HG02884 (cell line): ENCODE data around the gene BMP2.

Experiments
- ATAC-seq: cut with Tn5 transposase; IDR thresholded peaks from one replicate; pipeline ENCODE4 v1.9.1; 2021; ENCODE audit warnings: mild to moderate bottlenecking, moderate library complexity; ENCODE audit not compliant: unreplicated experiment

BMP2 gene

DNA sequence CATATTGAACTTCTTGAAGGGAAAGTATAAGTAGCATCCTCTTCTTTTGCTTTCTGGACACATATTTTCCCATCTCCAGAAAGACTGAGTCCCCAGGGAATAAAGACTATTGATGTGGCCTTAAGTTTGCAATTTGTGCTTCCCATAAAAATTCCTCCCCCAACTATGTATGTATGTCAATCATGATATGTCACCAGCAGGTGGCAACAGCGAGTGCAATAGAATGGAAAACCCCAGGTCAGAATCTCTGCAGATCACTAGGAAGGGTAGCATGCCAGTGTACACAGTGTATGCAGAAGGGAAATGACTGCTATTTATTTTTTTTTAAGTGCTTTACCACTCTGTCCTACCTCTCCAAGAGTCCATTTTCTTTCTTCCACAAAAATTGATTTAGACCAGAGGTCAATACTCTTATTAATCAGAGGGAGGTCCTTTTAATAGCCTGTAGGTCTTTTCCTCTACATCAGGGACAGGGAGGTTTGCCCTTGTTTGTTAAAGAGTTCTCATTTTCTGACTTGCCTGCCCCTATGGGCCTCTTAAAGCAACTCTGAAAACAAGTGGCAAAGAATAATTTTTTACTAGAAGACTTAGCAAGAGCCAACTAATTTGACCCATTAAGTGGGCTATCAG is 61.4 kb downstream of the BMP2 start:
- peak; percentile 93 for ATAC-seq

DNA sequence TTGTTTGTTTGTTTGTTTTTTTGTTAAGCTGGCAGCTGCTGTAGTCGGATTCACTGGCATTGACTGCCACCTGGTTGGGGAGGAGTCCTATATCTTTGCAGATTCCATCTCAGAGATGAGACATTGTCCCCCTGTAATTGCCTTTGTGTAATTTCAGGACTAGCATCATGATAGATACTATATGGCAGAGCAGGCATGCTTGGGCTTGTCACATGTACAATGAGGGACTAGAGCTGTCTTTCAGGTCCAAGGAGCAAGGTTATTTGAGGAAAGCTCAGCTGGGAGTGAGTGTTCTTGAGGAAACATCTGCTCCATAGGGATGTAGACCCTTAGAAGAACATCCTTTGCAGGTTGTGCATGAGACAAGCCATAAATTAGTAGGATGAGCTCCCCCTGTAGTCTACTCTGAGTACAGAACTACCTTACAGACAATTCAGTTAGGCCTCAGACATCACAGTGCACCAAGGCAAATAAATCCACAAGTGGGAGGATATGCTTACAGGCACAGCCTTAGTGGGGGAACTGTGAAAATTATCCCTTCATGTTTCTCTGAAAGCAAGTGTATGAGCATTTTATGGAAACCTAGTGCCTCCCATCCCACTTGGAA is 62.1 kb downstream of the BMP2 start:
- no peak for ATAC-seq
